Measurements from ENCODE around the gene MARS1.

- TF ChIP-seq POLR2A (IDR thresholded peaks at IDR 0.05) (no peak), CTCF (IDR thresholded peaks at IDR 0.05) (no peak)
Observed at GRCh38 chr12:57481671-57482070, 6.2 kb upstream of the MARS1 start.

Data from uterus (tissue), 2 donors.